Vagina (tissue), 2 donors: Measurements from ENCODE around the gene EML6.

Experiments used
- CTCF ChIP-seq, 3 experiments: fragments of 450-650 bp in 2 of 3; fragments of 200-600 bp in 1 of 3; sonication (generic) in 1 of 3; IDR thresholded peaks; one replicate each; pipeline ENCODE4 v1.5.1; 2017 to 2019; ENCODE audit warnings: antibody characterized with exemption in 3 of 3, mild to moderate bottlenecking in 2 of 3, moderate library complexity in 2 of 3
- POLR2A ChIP-seq, 2 donors: fragments of 450-650 bp; IDR thresholded peaks; one replicate each; pipeline ENCODE4 v1.6.1; 2017; ENCODE audit warnings: antibody characterized with exemption in 2 of 2, mild to moderate bottlenecking in 2 of 2, moderate library complexity in 2 of 2
- POLR2AphosphoS5 ChIP-seq, 2 donors: sonication (generic); formaldehyde crosslinking; IDR thresholded peaks; one replicate each; pipeline ENCODE4 v1.9.0; 2017; ENCODE audit warnings: antibody characterized with exemption in 2 of 2, mild to moderate bottlenecking in 2 of 2, low read depth in 1 of 2; ENCODE audit not compliant: insufficient read depth in 1 of 2

- no peak for TF ChIP-seq CTCF (IDR thresholded peaks at IDR 0.05)
- no peak for TF ChIP-seq POLR2A (IDR thresholded peaks at IDR 0.05)
- no peak for TF ChIP-seq POLR2AphosphoS5 (IDR thresholded peaks at IDR 0.05; ENCODE audit: insufficient read depth in 1 of 2, low read depth in 1 of 2)
Measured at GRCh38 chr2:54726940-54727339, 3.5 kb downstream of the EML6 start.
